GM12891 (cell line): Measurements from ENCODE around the gene TIMMDC1.
A peak's percentile ranks its signal among the peaks of the same experiment; 100 is the strongest.
"Not testable (repeated sequence)": the region's sequence is repeated elsewhere in the genome, so short reads cannot be mapped to it uniquely, and the experiment has no call there.

Experiments used
- DNase-seq: peaks from one replicate; pipeline ENCODE4 v3.0.0; 2011; ENCODE audit warnings: low spot score; ENCODE audit not compliant: insufficient read length
- FAIRE-seq: peaks from 2 replicates; lab custom pipeline; 2011; peaks lifted over from hg19 to GRCh38; lab: Jason Lieb, UNC
- PAX5 ChIP-seq: IDR thresholded peaks from 2 replicates; pipeline ENCODE4 v1.6.1; 2011; ENCODE audit warnings: low read length, moderate library complexity, mild to moderate bottlenecking; ENCODE audit not compliant: insufficient read depth, severe bottlenecking
- POLR2A ChIP-seq: IDR thresholded peaks from 2 replicates; pipeline ENCODE4 v1.6.1; 2011; ENCODE audit warnings: low read depth, low read length, control low read depth
- POLR2AphosphoS5 ChIP-seq: IDR thresholded peaks from 2 replicates; pipeline ENCODE4 v1.6.1; 2011; ENCODE audit warnings: low read depth, low read length, control low read depth
- POU2F2 ChIP-seq: IDR thresholded peaks from 2 replicates; pipeline ENCODE4 v1.6.1; 2011; ENCODE audit warnings: low read depth, mild to moderate bottlenecking, control low read depth, low read length, moderate library complexity
- SPI1 ChIP-seq: IDR thresholded peaks from 2 replicates; pipeline ENCODE4 v1.6.1; 2011; ENCODE audit warnings: low read depth, low read length, control low read depth
- TAF1 ChIP-seq: IDR thresholded peaks from 2 replicates; pipeline ENCODE4 v1.6.1; 2011; ENCODE audit warnings: low read depth, low read length, control low read depth

Gene TIMMDC1

DNA sequence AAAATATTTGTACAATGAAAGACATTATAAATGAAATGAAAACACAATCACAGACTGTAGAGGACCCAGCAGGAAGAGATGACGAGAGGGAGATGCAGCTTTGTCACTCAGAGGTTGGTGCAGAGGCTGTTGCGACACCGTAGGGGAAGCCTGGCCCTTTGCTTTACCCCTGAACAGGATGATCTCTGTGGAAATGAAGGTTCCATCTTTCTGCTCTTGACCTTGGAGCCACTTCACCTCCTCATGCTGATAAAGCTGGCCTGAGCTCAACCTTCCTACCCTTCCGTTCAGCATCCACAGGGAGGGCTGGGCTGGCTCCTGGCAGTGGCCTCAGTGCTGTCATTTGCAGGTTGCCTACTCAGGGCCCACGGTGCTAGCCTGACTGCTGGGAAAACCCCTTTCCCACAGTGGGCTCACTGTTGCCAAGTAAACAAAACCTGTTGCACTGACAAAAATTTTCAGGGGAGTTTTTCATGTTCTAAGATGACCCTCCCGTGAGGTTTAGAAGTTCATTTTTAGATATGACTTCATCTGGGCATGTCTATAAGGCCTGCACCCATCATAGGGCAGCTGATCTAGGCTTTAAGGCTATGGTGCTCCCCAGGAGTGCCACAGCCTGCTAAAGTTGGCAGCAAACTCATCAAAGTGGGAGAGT, 64.1 kb downstream of the TIMMDC1 start:
- DNase-seq (no peak), FAIRE-seq (peak; percentile 93)
- TF ChIP-seq TAF1 (peak; percentile 84), POLR2A (peak; percentile 96), POLR2AphosphoS5 (peak; percentile 95), POU2F2 (peak; percentile 73), SPI1 (no peak), PAX5 (no peak)

DNA sequence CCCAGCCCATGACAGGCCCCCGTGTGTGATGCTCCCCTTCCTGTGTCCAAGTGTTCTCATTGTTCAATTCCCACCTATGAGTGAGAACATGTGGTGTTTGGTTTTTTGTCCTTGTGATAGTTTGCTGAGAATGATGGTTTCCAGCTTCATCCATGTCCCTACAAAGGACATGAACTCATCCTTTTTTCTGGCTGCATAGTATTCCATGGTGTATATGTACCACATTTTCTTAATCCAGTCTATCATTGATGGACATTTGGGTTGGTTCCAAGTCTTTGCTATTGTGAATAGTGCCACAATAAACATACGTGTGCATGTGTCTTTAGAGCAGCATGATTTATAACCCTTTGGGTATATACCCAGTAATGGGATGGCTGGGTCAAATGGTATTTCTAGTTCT, 65.0 kb downstream of the TIMMDC1 start:
- DNase-seq, FAIRE-seq: not testable (repeated sequence)

DNA sequence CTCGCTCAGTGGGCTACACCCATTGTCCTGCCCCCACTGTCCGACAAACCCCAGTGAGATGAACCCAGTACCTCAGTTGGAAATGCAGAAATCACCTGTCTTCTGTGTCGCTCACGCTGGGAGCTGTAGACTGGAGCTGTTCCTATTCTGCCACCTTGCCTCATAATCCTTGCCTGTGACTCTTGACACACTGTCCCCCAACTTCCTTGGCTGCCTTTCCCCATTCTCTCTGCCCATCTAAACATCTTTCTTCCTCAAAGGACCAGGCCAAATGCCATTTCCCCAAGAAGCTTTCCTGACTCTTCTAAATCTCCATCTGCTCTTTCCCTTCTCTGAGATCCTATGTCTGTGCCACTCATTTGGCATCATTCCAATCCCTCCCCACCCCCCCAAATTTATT, 70.8 kb downstream of the TIMMDC1 start:
- FAIRE-seq (no peak), DNase-seq (no peak)
- no peak for TF ChIP-seq PAX5
- no peak for TF ChIP-seq POLR2AphosphoS5
- no peak for TF ChIP-seq POLR2A
- TF ChIP-seq POU2F2: no peak
- TF ChIP-seq TAF1: no peak
- no peak for TF ChIP-seq SPI1

DNA sequence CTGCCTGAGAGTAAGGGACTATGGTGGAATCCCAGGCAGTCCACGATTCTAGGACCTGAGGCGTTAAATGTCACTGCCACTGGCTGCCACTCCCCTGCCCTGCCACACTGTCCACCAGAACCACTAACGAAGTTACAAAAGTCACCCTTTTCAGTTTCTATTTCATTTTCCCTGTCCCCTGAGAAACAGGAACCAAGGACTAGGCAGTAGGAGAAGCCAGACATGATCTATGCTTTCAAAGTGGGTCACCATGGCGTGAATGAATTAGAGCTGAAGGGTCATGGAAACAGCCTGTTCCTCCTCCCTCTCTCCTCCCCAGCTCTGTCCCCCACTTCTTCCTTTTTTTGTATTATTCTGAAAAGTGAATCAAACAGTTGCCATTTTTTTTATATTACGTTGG, 71.9 kb downstream of the TIMMDC1 start:
- DNase-seq: no peak
- FAIRE-seq: no peak
- no peak for TF ChIP-seq POU2F2
- no peak for TF ChIP-seq PAX5
- TF ChIP-seq SPI1: peak; percentile 26; the same call in 1 of the 2 replicates

DNA sequence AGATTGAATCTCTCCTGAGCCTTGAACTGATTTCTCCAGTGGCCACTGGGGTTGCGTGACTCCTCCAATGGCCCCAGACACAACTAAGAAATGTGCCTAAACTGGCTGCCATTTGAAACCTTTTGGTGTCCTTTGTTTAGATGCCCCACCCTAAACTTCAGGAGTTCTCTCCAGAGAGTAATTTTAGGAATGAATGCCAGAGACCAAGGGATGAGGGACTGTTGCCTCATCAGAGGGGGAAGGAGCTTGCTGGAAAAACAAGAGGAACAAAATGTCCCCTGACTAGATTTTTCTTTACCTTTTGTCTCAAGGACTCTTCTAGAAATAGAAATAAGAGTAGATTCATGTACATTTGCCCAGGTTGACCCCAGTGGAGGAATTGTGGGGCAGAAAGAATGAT, 72.9 kb downstream of the TIMMDC1 start:
- no peak for TF ChIP-seq POU2F2
- DNase-seq: no peak
- FAIRE-seq: no peak

DNA sequence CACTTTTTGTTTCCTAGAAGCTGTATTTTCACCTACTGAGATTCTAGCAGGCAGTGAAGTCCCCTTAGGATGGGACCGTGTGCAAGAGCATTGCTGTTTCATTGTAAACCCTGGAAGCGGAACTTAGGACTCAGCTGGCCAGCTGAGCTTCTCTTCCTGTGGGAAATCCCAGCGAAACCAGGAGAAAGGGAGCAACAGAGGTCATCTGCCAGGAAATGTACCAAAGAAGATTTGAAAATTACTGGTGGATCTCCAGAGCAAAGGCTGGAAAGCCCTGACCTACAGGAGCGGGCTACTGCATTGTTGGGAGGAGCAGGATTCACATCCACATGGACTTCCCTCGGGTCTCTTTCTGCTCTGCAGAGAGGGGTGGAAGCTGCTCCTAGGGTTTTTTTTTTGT, 73.3 kb downstream of the TIMMDC1 start:
- FAIRE-seq: no peak
- no peak for TF ChIP-seq PAX5
- no peak for DNase-seq
